K562 (cell line): ENCODE measurements around the gene QSOX2. TPM values are rescaled to one million over a fixed set of nuclear protein-coding genes. Genes with fewer than 3 reads are reported as not detected.

Experiments
- ATAC-seq: fragments of 200-7000 bp; cut with Tn5 transposase; 3 replicates; pipeline ENCODE4 v1.9.1; 2020; ENCODE audit warnings: moderate library complexity
- BruUV-seq: library from RNA; stranded (reverse); fragments of 400-500 nt; replicated peaks from 2 replicates; lab custom pipeline; 2021; lab: Mats Ljungman, UMichigan
- CTCF ChIA-PET: fragments of 300-600 bp; formaldehyde crosslinking; extraction: SDS; loops from one replicate; lab custom pipeline; 2021; ENCODE audit warnings: low intra/inter-chr PET ratio; lab: Yijun Ruan, JAX
- POLR2A ChIA-PET: fragments of 300-600, 350-650 bp; sonication (Branson Sonifier 250); formaldehyde crosslinking; extraction: SDS; loops from one replicate; lab custom pipeline; 2021; ENCODE audit warnings: antibody characterized with exemption, inconsistent platforms; lab: Yijun Ruan, JAX
- DNase-seq, 4 experiments: peaks; one replicate each; pipeline versions ENCODE4 v3.0.0 to v3.0.0-alpha.2; 2011 to 2018; ENCODE audit warnings: low spot score in 3 of 4, mixed read lengths in 3 of 4; ENCODE audit errors: extremely low read depth in 1 of 4
- FAIRE-seq: peaks from 2 replicates; lab custom pipeline; 2011; peaks lifted over from hg19 to GRCh38; lab: Jason Lieb, UNC
- H2AFZ ChIP-seq: 2 replicates; pipeline ENCODE4 v1.6.0; 2011; ENCODE audit warnings: low read depth, low read length, control low read depth, inconsistent platforms
- H3K27ac ChIP-seq: fragments of 200-600 bp; 3 replicates; pipeline ENCODE4 v1.8.0; 2011; ENCODE audit warnings: low read depth, mild to moderate bottlenecking, control low read depth, inconsistent platforms, low read length, moderate library complexity, mixed read lengths; ENCODE audit errors: extremely low read depth
- H3K27me3 ChIP-seq, 2 experiments: fragments of 300-600 bp in 1 of 2; 2 replicates in 1 of 2; 3 replicates in 1 of 2; pipeline versions ENCODE4 v1.6.0 to v1.8.0; 2011; ENCODE audit warnings: inconsistent platforms in 2 of 2, low read length in 2 of 2, mild to moderate bottlenecking in 1 of 2, mixed read lengths in 1 of 2, moderate library complexity in 1 of 2; ENCODE audit not compliant: control insufficient read depth in 2 of 2, insufficient read depth in 2 of 2
- H3K36me3 ChIP-seq: fragments of 300-600 bp; 3 replicates; pipeline ENCODE4 v1.8.0; 2011; ENCODE audit warnings: mild to moderate bottlenecking, low read length, inconsistent platforms; ENCODE audit not compliant: control insufficient read depth, insufficient read depth
- H3K4me1 ChIP-seq, 2 experiments: fragments of 200-600 bp in 1 of 2; replicated peaks in 1 of 2; 2 replicates in 1 of 2; 3 replicates in 1 of 2; pipeline versions ENCODE4 v1.5.1 to v1.8.0; 2011; ENCODE audit warnings: inconsistent platforms in 2 of 2, low read length in 2 of 2, mild to moderate bottlenecking in 1 of 2, mixed read lengths in 1 of 2, moderate library complexity in 1 of 2; ENCODE audit not compliant: control insufficient read depth in 2 of 2, insufficient read depth in 2 of 2
- H3K4me2 ChIP-seq: 2 replicates; pipeline ENCODE4 v1.6.1; 2011; ENCODE audit warnings: low read length, control low read depth, inconsistent platforms, mixed read lengths; ENCODE audit not compliant: insufficient read depth
- H3K4me3 ChIP-seq: fragments of 200-600 bp; sonication (generic), shearing (Covaris generic); 2 replicates; pipeline ENCODE4 v1.5.1; 2016; ENCODE audit warnings: control low read depth, inconsistent platforms
- H3K79me2 ChIP-seq: fragments of 200-600 bp; 3 replicates; pipeline ENCODE4 v1.8.0; 2011; ENCODE audit warnings: low read length, inconsistent platforms; ENCODE audit not compliant: control insufficient read depth, insufficient read depth
- H3K9ac ChIP-seq, 2 experiments: 2 replicates each; pipeline versions ENCODE4 v1.6.0 to v1.6.1; 2011; ENCODE audit warnings: low read depth in 2 of 2, low read length in 2 of 2, control low read depth in 1 of 2, inconsistent platforms in 1 of 2, mild to moderate bottlenecking in 1 of 2, mixed read lengths in 1 of 2; ENCODE audit not compliant: insufficient read depth in 1 of 2
- H3K9me1 ChIP-seq: one replicate; pipeline ENCODE4 v1.6.0; 2011; ENCODE audit warnings: inconsistent platforms, mild to moderate bottlenecking, low read length, moderate library complexity; ENCODE audit not compliant: control insufficient read depth, insufficient read depth
- H3K9me3 ChIP-seq: replicated peaks from 2 replicates; pipeline ENCODE4 v1.5.1; 2011; ENCODE audit warnings: low read depth, low read length, inconsistent platforms; ENCODE audit not compliant: control insufficient read depth, insufficient read depth
- H4K20me1 ChIP-seq: replicated peaks from 2 replicates; pipeline ENCODE4 v1.6.1; 2011; ENCODE audit warnings: low read length, inconsistent platforms, mixed read lengths; ENCODE audit not compliant: control insufficient read depth, insufficient read depth
- CREB1 ChIP-seq, 2 experiments: sonication (generic) in 1 of 2; formaldehyde crosslinking in 1 of 2; IDR thresholded peaks; 2 replicates each; pipeline versions ENCODE4 v1.6.1 to v1.8.0; 2012 to 2022; ENCODE audit warnings: inconsistent platforms in 1 of 2, mild to moderate bottlenecking in 1 of 2, missing genetic modification reagents in 1 of 2, moderate library complexity in 1 of 2
- HNRNPL ChIP-seq: fragments of 200-400 bp; formaldehyde crosslinking; IDR thresholded peaks from 2 replicates; pipeline ENCODE4 v1.6.1; 2017; ENCODE audit warnings: low read depth, mild to moderate bottlenecking, low read length
- POLR2G ChIP-seq: fragments of 200-400 bp; formaldehyde crosslinking; IDR thresholded peaks from 2 replicates; pipeline ENCODE4 v1.6.1; 2017; ENCODE audit warnings: low read depth, mild to moderate bottlenecking, antibody characterized with exemption, low read length, moderate library complexity
- ZNF384 ChIP-seq: IDR thresholded peaks from 2 replicates; pipeline ENCODE4 v1.6.1; 2012; ENCODE audit warnings: low read depth, low read length, improper control_type of control experiment
- ZNF707 ChIP-seq: fragments of 250-450 bp; sonication (Bioruptor Pico); conservative IDR thresholded peaks from 2 replicates; pipeline ENCODE4 v1.8.0; 2022; ENCODE audit warnings: inconsistent platforms, mild to moderate bottlenecking, moderate library complexity
- WGBS: fragments of 100-300 bp; shearing (Covaris generic); methylation state at CpG from one replicate; pipeline ENCODE4 v1.1.6; 2016; ENCODE audit warnings: low coverage, mixed read lengths; ENCODE audit not compliant: insufficient coverage; ENCODE audit errors: missing lambda C conversion rate; 5-methylcytosine and 5-hydroxymethylcytosine counted together
- in situ Hi-C: fragments of 300-500 bp; cut with MboI; formaldehyde crosslinking; loops from 4 replicates; pipeline ENCODE4 v1.15.0; 2018; ENCODE audit warnings: inconsistent platforms, mixed read lengths
- intact Hi-C: fragments of 100-400 bp; cut with micrococcal nuclease; formaldehyde crosslinking; loops from 2 replicates; pipeline ENCODE4 v1.14.2; 2022
- polyA plus RNA-seq, 8 experiments: library from polyadenylated mRNA; depleted of rRNA in 4 of 8; stranded (reverse) in 5 of 8; unstranded in 3 of 8; fragments of >200 nt; fragmentation: Nextera tagmentation in 2 of 8; fragmentation: Illumina TruSeq in 1 of 8; extraction: Ambion mirVana in 2 of 8; extraction: Trizol in 1 of 8; gene quantifications; 2 replicates each; pipeline versions ENCODE4 v1.2.1 to v1.2.3, GENCODE V29; 2011 to 2014; ENCODE audit warnings: inconsistent platforms in 1 of 8, missing spikeins in 1 of 8
- total RNA-seq, 7 experiments: library from RNA; depleted of rRNA in 6 of 7; stranded (reverse); fragments of >200 nt in 6 of 7; fragmentation: Illumina TruSeq in 2 of 7; extraction: Trizol in 2 of 7; gene quantifications; 2 replicates each; pipeline versions ENCODE4 v1.2.1 to v1.2.3, GENCODE V29; 2011 to 2021; ENCODE audit warnings: low replicate concordance in 1 of 7
- TF ChIP-seq, protein P1 (sequence below), 2 experiments: fragments of 450-650 bp; IDR thresholded peaks; 2 replicates each; pipeline ENCODE4 v1.6.1; 2016; ENCODE audit warnings: mild to moderate bottlenecking in 2 of 2, borderline replicate concordance in 1 of 2, low read depth in 1 of 2, moderate library complexity in 1 of 2
- TF ChIP-seq, protein P2 (sequence below): sonication (generic); formaldehyde crosslinking; IDR thresholded peaks from 2 replicates; pipeline ENCODE4 v1.8.1; 2023; ENCODE audit warnings: mild to moderate bottlenecking, missing genetic modification reagents

QSOX2 gene
- total and polyA plus RNA-seq, 9 of the 15 experiments (the other 6 are each of a cell fraction or from before 2014, with no cell fraction given) = 0.51 to 23.7 (median 12.7) TPM

DNA sequence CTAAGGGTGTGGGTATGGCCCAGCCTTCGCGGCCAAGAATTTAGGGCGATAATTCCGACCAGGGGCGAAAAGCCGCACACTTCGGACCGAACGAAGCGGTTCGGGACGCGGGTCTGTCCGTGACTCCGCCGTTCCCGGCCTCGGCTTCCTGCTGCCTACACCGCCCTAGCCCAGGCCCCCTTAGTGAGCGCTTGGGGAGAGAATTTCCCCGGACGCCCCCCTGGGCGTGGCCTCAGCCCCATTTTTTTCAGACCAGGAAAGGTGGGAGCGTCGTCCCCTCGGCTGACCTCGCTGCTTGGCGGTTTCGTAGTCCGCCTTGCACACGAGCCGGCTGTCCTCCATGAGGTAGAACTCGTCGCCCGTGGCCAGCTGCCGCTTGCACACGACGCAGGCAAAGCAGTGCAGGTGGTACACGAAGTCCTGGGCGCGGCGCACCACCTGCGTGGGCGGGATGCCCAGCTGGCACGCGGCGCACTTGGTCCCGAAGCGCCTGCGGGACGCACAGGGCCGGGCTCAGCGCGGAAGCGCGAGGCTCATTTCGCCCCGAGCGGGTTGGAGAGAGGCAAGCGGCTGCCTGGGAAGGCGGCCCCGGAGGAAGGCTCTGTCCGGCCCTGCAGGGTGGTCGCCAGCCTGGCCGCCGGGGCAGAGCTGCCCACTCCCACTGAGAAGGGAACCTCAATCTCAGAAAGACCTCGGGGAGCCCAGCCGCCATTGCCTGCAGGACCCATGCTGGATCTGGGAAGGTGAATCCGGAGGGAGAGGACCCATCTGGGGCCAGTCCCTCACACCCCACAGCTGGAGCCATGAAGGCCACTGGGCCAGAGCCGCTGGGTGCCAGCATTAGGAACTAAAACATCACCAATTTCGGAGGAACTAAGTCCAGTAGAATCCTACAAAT, 46.0 kb downstream of the QSOX2 start:
- no peak overlapping the region for H3K27ac ChIP-seq
- WGBS = 50% methylated on average over 43 of the region's 71 CpGs
- DNase-seq = no peak
- in situ Hi-C loops (no loop called here), intact Hi-C loops (no loop called here)
- no peak overlapping the region for H3K4me3 ChIP-seq
- ATAC-seq = no peak
- peaks cover 13% of the 10 kb centered on the region for H4K20me1 ChIP-seq
- TF ChIP-seq HNRNPL (peak; percentile 54; the same call in 1 of the 2 replicates), CREB1 (IDR thresholded peaks at IDR 0.05) (no peak), CREB1 (CRISPR knock-in tag; IDR thresholded peaks at IDR 0.05) (no peak), ZNF707 (CRISPR knock-in tag) (no peak), ZNF384 (0 out of 2 replicates have a peak, but pooled peaks have one; percentile 38), POLR2G (0 out of 2 replicates have a peak, but pooled peaks have one; percentile 22)
- TF ChIP-seq, protein P1, sequence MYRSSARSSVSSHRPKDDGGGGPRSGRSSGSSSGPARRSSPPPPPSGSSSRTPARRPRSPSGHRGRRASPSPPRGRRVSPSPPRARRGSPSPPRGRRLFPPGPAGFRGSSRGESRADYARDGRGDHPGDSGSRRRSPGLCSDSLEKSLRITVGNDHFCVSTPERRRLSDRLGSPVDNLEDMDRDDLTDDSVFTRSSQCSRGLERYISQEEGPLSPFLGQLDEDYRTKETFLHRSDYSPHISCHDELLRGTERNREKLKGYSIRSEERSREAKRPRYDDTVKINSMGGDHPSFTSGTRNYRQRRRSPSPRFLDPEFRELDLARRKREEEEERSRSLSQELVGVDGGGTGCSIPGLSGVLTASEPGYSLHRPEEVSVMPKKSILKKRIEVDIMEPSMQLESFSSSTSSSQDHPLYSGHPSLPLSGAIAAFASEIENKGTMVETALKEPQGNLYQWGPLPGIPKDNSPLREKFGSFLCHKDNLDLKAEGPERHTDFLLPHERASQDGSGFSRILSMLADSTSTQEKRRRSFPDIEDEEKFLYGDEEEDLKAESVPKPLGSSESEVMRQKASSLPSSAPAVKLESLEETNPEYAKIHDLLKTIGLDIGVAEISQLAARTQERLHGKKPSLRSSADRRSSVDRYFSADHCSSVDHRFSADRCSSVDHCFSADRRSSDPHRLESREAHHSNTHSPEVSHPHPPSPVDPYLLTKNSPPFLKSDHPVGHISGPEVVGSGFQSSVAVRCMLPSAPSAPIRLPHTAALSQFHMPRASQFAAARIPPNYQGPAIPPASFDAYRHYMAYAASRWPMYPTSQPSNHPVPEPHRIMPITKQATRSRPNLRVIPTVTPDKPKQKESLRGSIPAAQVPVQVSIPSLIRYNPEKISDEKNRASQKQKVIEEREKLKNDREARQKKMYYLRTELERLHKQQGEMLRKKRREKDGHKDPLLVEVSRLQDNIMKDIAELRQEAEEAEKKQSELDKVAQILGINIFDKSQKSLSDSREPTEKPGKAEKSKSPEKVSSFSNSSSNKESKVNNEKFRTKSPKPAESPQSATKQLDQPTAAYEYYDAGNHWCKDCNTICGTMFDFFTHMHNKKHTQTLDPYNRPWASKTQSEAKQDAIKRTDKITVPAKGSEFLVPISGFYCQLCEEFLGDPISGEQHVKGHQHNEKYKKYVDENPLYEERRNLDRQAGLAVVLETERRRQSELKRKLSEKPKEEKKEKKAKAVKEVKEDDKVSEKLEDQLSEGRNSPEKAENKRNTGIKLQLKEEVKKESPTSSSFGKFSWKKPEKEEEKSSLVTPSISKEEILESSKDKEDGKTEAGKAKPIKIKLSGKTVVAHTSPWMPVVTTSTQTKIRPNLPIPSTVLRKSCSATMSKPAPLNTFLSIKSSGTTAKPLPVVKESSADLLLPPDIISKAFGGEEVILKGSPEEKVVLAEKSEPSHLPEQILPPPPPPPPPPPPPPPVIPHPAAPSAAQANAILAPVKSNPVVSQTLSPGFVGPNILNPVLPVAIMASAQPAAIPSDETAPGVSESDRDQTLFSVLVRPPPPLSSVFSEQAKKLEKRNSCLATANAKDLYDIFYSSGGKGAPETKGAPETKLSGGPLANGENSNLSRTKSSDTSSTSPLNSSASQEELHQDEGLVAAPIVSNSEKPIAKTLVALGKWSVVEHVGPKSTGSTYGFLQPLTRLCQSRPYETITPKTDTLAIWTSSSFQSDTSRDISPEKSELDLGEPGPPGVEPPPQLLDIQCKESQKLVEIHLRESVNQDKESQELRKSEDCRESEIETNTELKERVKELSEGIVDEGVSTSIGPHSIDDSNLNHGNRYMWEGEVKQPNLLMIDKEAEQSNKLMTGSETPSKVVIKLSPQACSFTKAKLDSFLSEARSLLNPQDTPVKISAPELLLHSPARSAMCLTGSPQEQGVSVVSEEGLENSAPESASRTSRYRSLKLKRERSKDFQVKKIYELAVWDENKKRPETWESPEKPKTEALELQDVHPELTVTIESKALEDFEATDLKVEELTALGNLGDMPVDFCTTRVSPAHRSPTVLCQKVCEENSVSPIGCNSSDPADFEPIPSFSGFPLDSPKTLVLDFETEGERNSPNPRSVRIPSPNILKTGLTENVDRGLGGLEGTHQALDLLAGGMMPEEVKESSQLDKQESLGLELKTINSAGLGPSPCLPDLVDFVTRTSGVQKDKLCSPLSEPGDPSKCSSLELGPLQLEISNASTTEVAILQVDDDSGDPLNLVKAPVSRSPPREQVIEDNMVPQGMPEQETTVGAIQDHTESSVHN (IDR thresholded peaks at IDR 0.05; ENCODE audit: borderline replicate concordance in 1 of 2, low read depth in 1 of 2) = no peak
- TF ChIP-seq, protein P2, sequence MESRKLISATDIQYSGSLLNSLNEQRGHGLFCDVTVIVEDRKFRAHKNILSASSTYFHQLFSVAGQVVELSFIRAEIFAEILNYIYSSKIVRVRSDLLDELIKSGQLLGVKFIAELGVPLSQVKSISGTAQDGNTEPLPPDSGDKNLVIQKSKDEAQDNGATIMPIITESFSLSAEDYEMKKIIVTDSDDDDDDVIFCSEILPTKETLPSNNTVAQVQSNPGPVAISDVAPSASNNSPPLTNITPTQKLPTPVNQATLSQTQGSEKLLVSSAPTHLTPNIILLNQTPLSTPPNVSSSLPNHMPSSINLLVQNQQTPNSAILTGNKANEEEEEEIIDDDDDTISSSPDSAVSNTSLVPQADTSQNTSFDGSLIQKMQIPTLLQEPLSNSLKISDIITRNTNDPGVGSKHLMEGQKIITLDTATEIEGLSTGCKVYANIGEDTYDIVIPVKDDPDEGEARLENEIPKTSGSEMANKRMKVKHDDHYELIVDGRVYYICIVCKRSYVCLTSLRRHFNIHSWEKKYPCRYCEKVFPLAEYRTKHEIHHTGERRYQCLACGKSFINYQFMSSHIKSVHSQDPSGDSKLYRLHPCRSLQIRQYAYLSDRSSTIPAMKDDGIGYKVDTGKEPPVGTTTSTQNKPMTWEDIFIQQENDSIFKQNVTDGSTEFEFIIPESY (CRISPR knock-in tag) = 0 out of 2 replicates have a peak, but pooled peaks have one; percentile 66
- H3K9me3 ChIP-seq = no peaks in the 10 kb centered on the region
- ChIA-PET CTCF (no interaction called here), POLR2A (no interaction called here)
- no peak overlapping the region for H3K9ac ChIP-seq
- peaks cover 26 to 60% of the 10 kb centered on the region in 2 experiments; a peak in 4 of 5 replicates for H3K27me3 ChIP-seq
- no peaks in the 10 kb centered on the region for H3K9me1 ChIP-seq
- H3K79me2 ChIP-seq = no peaks in the 10 kb centered on the region
- no peak overlapping the region for H2AFZ ChIP-seq
- H3K4me1 ChIP-seq = peaks cover 0 to 63% of the 10 kb centered on the region in 2 experiments; a peak in 2 of 5 replicates
- no peak for FAIRE-seq
- BruUV-seq = no TSS peak
- H3K4me2 ChIP-seq = no peak overlapping the region
- no peaks in the 10 kb centered on the region for H3K36me3 ChIP-seq
